Lung (tissue), 16 donors: Measurements from ENCODE around the gene TEX54. TPM values are rescaled to one million over a fixed set of nuclear protein-coding genes. Genes with fewer than 3 reads are reported as not detected.

Experiments used
- ATAC-seq: fragments of 200-7000 bp; cut with Tn5 transposase; one replicate; pipeline ENCODE4 v1.9.1; 2020; ENCODE audit warnings: moderate number of reproducible peaks; ENCODE audit not compliant: insufficient read depth, low FRiP score
- DNase-seq, 3 donors: peaks; one replicate each; pipeline ENCODE4 v3.0.0-alpha.2; 2013 to 2017
- H3K27ac ChIP-seq, 2 donors: one replicate each; pipeline ENCODE4 v1.5.1; 2013; ENCODE audit warnings: mild to moderate bottlenecking in 2 of 2, moderate library complexity in 2 of 2, control low read depth in 1 of 2, inconsistent platforms in 1 of 2, low read depth in 1 of 2, low read length in 1 of 2
- H3K27me3 ChIP-seq, 3 donors: one replicate each; pipeline ENCODE4 v1.5.1; 2013; ENCODE audit warnings: low read length in 2 of 3; ENCODE audit not compliant: control insufficient read depth in 3 of 3, insufficient read depth in 3 of 3
- H3K36me3 ChIP-seq, 4 donors: one replicate each; pipeline ENCODE4 v1.5.1; 2013; ENCODE audit warnings: low read length in 4 of 4, mild to moderate bottlenecking in 1 of 4, moderate library complexity in 1 of 4; ENCODE audit not compliant: control insufficient read depth in 4 of 4, insufficient read depth in 4 of 4
- H3K4me1 ChIP-seq, 5 donors: one replicate each; pipeline ENCODE4 v1.5.1; 2013; ENCODE audit warnings: low read length in 5 of 5, mild to moderate bottlenecking in 2 of 5, moderate library complexity in 1 of 5; ENCODE audit not compliant: control insufficient read depth in 5 of 5, insufficient read depth in 5 of 5
- H3K4me3 ChIP-seq: one replicate; pipeline ENCODE4 v1.5.1; 2013; ENCODE audit warnings: mild to moderate bottlenecking, control low read depth, moderate library complexity
- H3K9ac ChIP-seq, 2 donors: one replicate each; pipeline ENCODE4 v1.5.1; 2013; ENCODE audit warnings: low read length in 2 of 2, control low read depth in 1 of 2; ENCODE audit not compliant: insufficient read depth in 1 of 2
- H3K9me3 ChIP-seq, 4 donors: one replicate each; pipeline ENCODE4 v1.5.1; 2013; ENCODE audit warnings: low read length in 3 of 4, mild to moderate bottlenecking in 1 of 4, moderate library complexity in 1 of 4; ENCODE audit not compliant: control insufficient read depth in 4 of 4, insufficient read depth in 3 of 4
- WGBS, 2 donors: extraction: QIAGEN DNeasy Blood & Tissue Kit; methylation state at CpG; one replicate each; pipeline ENCODE4 v1.1.7; 2013; 5-methylcytosine and 5-hydroxymethylcytosine counted together
- long read RNA-seq, 5 donors: transcript quantifications; one replicate each; lab custom pipeline, GENCODE V29; 2026
- polyA plus RNA-seq, 2 donors: library from polyadenylated mRNA; stranded (reverse); fragments of 200-250 nt; gene quantifications; one replicate each; pipeline ENCODE4 v1.2.1, GENCODE V29; 2013
- total RNA-seq, 2 donors: library from RNA; depleted of rRNA in 1 of 2; stranded (reverse); fragments of >200 nt in 1 of 2; gene quantifications; one replicate each; pipeline ENCODE4 v1.2.1, GENCODE V29; 2014 to 2021
- TF ChIP-seq, protein P1 (sequence below): IDR thresholded peaks from 2 replicates; pipeline ENCODE4 v1.5.1; 2012; ENCODE audit warnings: mild to moderate bottlenecking; ENCODE audit errors: control extremely low read depth, extremely low read depth
- donor health status: control.
- donor health status: control.
- donor health status: Bipolar disorder and iron deficiency.
- donor health status: healthy.
- donor health status: DM: yes; HTN: yes; CAD: no.

Gene TEX54
- not detected for total RNA-seq
- polyA plus RNA-seq, result not detected
- long read RNA-seq, donor 1, partial matches to known transcripts, result 0 of 2 reads
- long read RNA-seq, donor 1, other reads (novel, unspliced or antisense), result 0 of 2 reads
- long read RNA-seq, donor 2, result 0 reads
- long read RNA-seq, donor 3, partial matches to known transcripts, result 0 of 1 reads
- long read RNA-seq, donor 3, other reads (novel, unspliced or antisense), result 0 of 1 reads
- long read RNA-seq, donor 4, result 0 reads
- long read RNA-seq, donor 5, partial matches to known transcripts, result 0 of 2 reads
- long read RNA-seq, donor 5, other reads (novel, unspliced or antisense), result 0 of 2 reads

DNA sequence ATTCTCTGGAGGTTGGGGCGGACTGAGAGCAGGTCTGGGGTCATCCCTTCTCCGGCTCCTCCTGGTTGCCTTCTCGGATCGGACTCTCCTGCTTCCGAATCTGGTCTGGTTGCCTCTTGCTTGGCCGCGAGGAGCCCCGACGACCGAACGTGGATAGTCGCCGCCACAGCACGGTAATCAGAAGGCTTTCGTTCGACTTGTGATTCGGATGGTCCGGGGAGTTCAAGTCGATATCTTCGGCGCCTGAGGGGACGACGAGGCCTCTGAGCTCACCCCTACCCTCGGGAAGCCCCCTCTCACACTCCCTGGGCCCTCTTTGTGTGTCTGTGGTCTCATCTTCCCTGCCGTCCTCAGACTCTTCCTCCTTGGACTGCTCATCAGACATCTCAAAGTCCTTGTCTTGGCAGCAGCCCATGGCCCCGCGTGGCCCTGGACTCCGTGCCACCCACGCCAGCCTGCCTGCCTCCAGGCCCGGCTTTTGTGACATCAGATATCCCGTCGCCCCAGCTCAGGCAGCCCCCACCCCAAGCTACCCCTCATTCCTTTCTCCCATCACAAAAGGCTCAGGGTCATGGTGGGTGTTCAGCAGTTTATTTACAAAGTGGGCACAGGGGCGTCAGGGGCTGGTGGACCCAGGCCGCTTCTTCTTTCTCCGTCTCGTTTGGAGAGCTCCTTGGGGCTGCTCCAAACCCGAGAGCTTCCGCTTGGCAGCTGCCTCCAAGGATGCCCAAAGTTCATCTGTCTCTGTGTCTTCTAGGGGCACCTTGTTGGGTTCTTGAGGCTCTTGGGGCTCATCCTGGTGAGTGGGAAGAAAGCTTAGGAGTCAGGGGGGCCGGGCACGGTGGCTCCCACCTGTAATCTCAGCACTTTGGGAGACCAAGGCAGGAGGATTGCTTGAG, at the start of gene TEX54:
Gene TEX54, minus strand, starts transcription at position 506 of the 899 bp plus-strand sequence.
- ATAC-seq (peak; percentile 1), DNase-seq (no peak)
- H3K27me3 ChIP-seq, result no peaks in the 10 kb centered on the region
- peaks cover 6 to 28% (median 19%) of the 10 kb centered on the region in 4 donors for H3K36me3 ChIP-seq
- H3K9me3 ChIP-seq, result no peaks in the 10 kb centered on the region
- TF ChIP-seq, protein P1, sequence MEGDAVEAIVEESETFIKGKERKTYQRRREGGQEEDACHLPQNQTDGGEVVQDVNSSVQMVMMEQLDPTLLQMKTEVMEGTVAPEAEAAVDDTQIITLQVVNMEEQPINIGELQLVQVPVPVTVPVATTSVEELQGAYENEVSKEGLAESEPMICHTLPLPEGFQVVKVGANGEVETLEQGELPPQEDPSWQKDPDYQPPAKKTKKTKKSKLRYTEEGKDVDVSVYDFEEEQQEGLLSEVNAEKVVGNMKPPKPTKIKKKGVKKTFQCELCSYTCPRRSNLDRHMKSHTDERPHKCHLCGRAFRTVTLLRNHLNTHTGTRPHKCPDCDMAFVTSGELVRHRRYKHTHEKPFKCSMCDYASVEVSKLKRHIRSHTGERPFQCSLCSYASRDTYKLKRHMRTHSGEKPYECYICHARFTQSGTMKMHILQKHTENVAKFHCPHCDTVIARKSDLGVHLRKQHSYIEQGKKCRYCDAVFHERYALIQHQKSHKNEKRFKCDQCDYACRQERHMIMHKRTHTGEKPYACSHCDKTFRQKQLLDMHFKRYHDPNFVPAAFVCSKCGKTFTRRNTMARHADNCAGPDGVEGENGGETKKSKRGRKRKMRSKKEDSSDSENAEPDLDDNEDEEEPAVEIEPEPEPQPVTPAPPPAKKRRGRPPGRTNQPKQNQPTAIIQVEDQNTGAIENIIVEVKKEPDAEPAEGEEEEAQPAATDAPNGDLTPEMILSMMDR, result no peak
- 13 to 14% methylated on average over 40 of the region's 40 CpGs for WGBS, 2 donors
- peak within 1 kb of the TSS; percentile 66 to 85 for H3K9ac ChIP-seq
- H3K27ac ChIP-seq, result peak within 1 kb of the TSS; percentile 96 to 99
- H3K4me3 ChIP-seq, result peak within 1 kb of the TSS; percentile 74
- H3K4me1 ChIP-seq, result peaks cover 0 to 16% (median 13%) of the 10 kb centered on the region in 5 donors

GRCh38 chr11:62882431-62882749, 49.7 kb upstream of the TEX54 start:
- H3K27me3 ChIP-seq, result no peaks in the 10 kb centered on the region
- peak overlapping the region; percentile 98 for H3K9ac ChIP-seq
- H3K4me3 ChIP-seq, result peak overlapping the region; percentile 55
- H3K4me1 ChIP-seq, result peaks cover 15 to 35% (median 20%) of the 10 kb centered on the region in 5 donors
- TF ChIP-seq, protein P1, result no peak
- H3K9me3 ChIP-seq, result no peaks in the 10 kb centered on the region
- peak overlapping the region in 1 of 2 donors; percentile 80 for H3K27ac ChIP-seq
- DNase-seq (no peak), ATAC-seq (no peak)
- 34 to 60% methylated on average over 6 of the region's 6 CpGs for WGBS, 2 donors
- H3K36me3 ChIP-seq, result peaks cover 33 to 45% (median 39%) of the 10 kb centered on the region in 4 donors

GRCh38 chr11:62881579-62882430, 49.2 kb upstream of the TEX54 start:
- ATAC-seq (peak; percentile 60), DNase-seq (peak; percentile 96 to 98 (median 98))
- peak overlapping the region; percentile 74 to 97 for H3K27ac ChIP-seq
- H3K9me3 ChIP-seq, result no peaks in the 10 kb centered on the region
- peak overlapping the region; percentile 98 for H3K9ac ChIP-seq
- H3K36me3 ChIP-seq, result peaks cover 29 to 41% (median 35%) of the 10 kb centered on the region in 4 donors
- H3K4me3 ChIP-seq, result peak overlapping the region; percentile 55
- WGBS, 2 donors, result 5 to 6% methylated on average over 19 to 21 of the region's 21 CpGs
- TF ChIP-seq, protein P1, result no peak
- H3K4me1 ChIP-seq, result peaks cover 14 to 35% (median 20%) of the 10 kb centered on the region in 5 donors
- no peaks in the 10 kb centered on the region for H3K27me3 ChIP-seq
